HFFc6 (cell line): ENCODE measurements around the gene SPTA1. TPM values are rescaled to one million over a fixed set of nuclear protein-coding genes. Genes with fewer than 3 reads are reported as not detected.

Experiments
- DNase-seq: peaks from one replicate; pipeline ENCODE4 v3.0.0-alpha.2; 2018
- H3K27ac Mint-ChIP-seq: 2 replicates; pipeline ENCODE4 v1.8.0; 2020; ENCODE audit warnings: mild to moderate bottlenecking, mixed read lengths
- H3K27me3 Mint-ChIP-seq: 2 replicates; pipeline ENCODE4 v1.8.0; 2021; ENCODE audit warnings: mild to moderate bottlenecking, moderate library complexity, mixed read lengths; ENCODE audit not compliant: insufficient read depth
- H3K36me3 Mint-ChIP-seq: 2 replicates; pipeline ENCODE4 v1.8.0; 2021; ENCODE audit warnings: low read depth, mixed read lengths
- H3K4me1 Mint-ChIP-seq: 2 replicates; pipeline ENCODE4 v1.8.0; 2020; ENCODE audit warnings: low read depth, mixed read lengths
- H3K4me3 Mint-ChIP-seq: 2 replicates; pipeline ENCODE4 v1.8.0; 2020; ENCODE audit warnings: mild to moderate bottlenecking, moderate library complexity, mixed read lengths
- H3K9me3 Mint-ChIP-seq: 2 replicates; pipeline ENCODE4 v1.8.0; 2020; ENCODE audit warnings: mild to moderate bottlenecking, mixed read lengths
- CTCF ChIP-seq: fragments of 200-600 bp; sonication (generic); IDR thresholded peaks from 2 replicates; pipeline ENCODE4 v1.5.0; 2021; ENCODE audit warnings: antibody characterized with exemption, mild to moderate bottlenecking
- total RNA-seq, 6 experiments: library from RNA; stranded (reverse); fragmentation: NEBNext Ultra II Directional; extraction: Animal tissue kit (Norgen Biotek cat#: 25700); gene quantifications; 2 replicates in 1 of 6; 3 replicates in 5 of 6; pipeline ENCODE4 v1.2.3, GENCODE V29; 2021

The SPTA1 gene
- total RNA-seq, 6 experiments from 2014 or later, result not detected

GRCh38 chr1:158685085-158685484 is 1.4 kb downstream of the SPTA1 start:
- Mint-ChIP-seq H3K4me3 (no peak overlapping the region), H3K27me3 (no peaks in the 10 kb centered on the region), H3K27ac (no peak overlapping the region), H3K36me3 (no peaks in the 10 kb centered on the region), H3K4me1 (no peaks in the 10 kb centered on the region), H3K9me3 (peaks cover 15% of the 10 kb centered on the region)
- no peak for DNase-seq
- no peak for TF ChIP-seq CTCF

- H3K27ac Mint-ChIP-seq, result no peak overlapping the region
- no peak for TF ChIP-seq CTCF
- no peaks in the 10 kb centered on the region for H3K4me1 Mint-ChIP-seq
- H3K9me3 Mint-ChIP-seq, result peaks cover 20% of the 10 kb centered on the region
- no peak for DNase-seq
- no peak overlapping the region for H3K4me3 Mint-ChIP-seq
- H3K36me3 Mint-ChIP-seq, result no peaks in the 10 kb centered on the region; the same call in 1 of the 2 replicates
- H3K27me3 Mint-ChIP-seq, result no peaks in the 10 kb centered on the region; the same call in 1 of the 2 replicates
Measured at GRCh38 chr1:158681606-158682005, 4.9 kb downstream of the SPTA1 start.

GRCh38 chr1:158679289-158679688 is 7.2 kb downstream of the SPTA1 start:
- Mint-ChIP-seq H3K4me1 (no peaks in the 10 kb centered on the region), H3K27me3 (no peaks in the 10 kb centered on the region; the same call in 1 of the 2 replicates), H3K27ac (no peak overlapping the region), H3K9me3 (peaks cover 20% of the 10 kb centered on the region), H3K4me3 (no peak overlapping the region), H3K36me3 (no peaks in the 10 kb centered on the region; the same call in 1 of the 2 replicates)
- DNase-seq, result no peak
- TF ChIP-seq CTCF, result no peak

- H3K4me3 Mint-ChIP-seq, result no peak overlapping the region
- no peaks in the 10 kb centered on the region; the same call in 1 of the 2 replicates for H3K36me3 Mint-ChIP-seq
- no peak for DNase-seq
- H3K4me1 Mint-ChIP-seq, result no peaks in the 10 kb centered on the region
- TF ChIP-seq CTCF, result no peak
- no peak overlapping the region for H3K27ac Mint-ChIP-seq
- no peaks in the 10 kb centered on the region; the same call in 1 of the 2 replicates for H3K27me3 Mint-ChIP-seq
- peaks cover 20% of the 10 kb centered on the region for H3K9me3 Mint-ChIP-seq
Measured at GRCh38 chr1:158675563-158676323, 10.8 kb downstream of the SPTA1 start.

- Mint-ChIP-seq H3K4me1 (no peaks in the 10 kb centered on the region), H3K27ac (no peak overlapping the region), H3K9me3 (peaks cover 24% of the 10 kb centered on the region), H3K27me3 (no peaks in the 10 kb centered on the region; the same call in 1 of the 2 replicates), H3K4me3 (no peak overlapping the region), H3K36me3 (no peaks in the 10 kb centered on the region; the same call in 1 of the 2 replicates)
- no peak for TF ChIP-seq CTCF
- DNase-seq, result no peak
Measured at GRCh38 chr1:158674302-158674701, 12.2 kb downstream of the SPTA1 start.
